ENCODE results near the gene CDA. TPM values are rescaled to one million over a fixed set of nuclear protein-coding genes. Genes with fewer than 3 reads are reported as not detected.

The CDA gene
- total RNA-seq, 3 donors from 2014 or later (not counting 1 experiment from before 2014, with no cell fraction given): 1.4 to 5.3 TPM; not detected in 1

GRCh38 chr1:20555758-20556120 lies 33.2 kb upstream of the CDA start:
- no peak for DNase-seq
- H3K27ac ChIP-seq (ENCODE audit: low read length): no peak overlapping the region
- no peak overlapping the region for H3K4me3 ChIP-seq (ENCODE audit: low read length)
- WGBS (ENCODE audit: insufficient coverage): 69% methylated on average over 4 of the region's 4 CpGs
- no peak for ATAC-seq
- intact Hi-C loops (cut with micrococcal nuclease): no loop called here
- H3K27me3 Mint-ChIP-seq (ENCODE audit: low read depth in 2 of 2): peaks cover 19 to 21% of the 10 kb centered on the region in 2 donors
- no peak overlapping the region for H3K27ac Mint-ChIP-seq
- no peak overlapping the region for H3K4me3 Mint-ChIP-seq
- H3K4me1 Mint-ChIP-seq: no peaks in the 10 kb centered on the region
- no peaks in the 10 kb centered on the region for H3K9me3 Mint-ChIP-seq
- TF ChIP-seq, protein P1, sequence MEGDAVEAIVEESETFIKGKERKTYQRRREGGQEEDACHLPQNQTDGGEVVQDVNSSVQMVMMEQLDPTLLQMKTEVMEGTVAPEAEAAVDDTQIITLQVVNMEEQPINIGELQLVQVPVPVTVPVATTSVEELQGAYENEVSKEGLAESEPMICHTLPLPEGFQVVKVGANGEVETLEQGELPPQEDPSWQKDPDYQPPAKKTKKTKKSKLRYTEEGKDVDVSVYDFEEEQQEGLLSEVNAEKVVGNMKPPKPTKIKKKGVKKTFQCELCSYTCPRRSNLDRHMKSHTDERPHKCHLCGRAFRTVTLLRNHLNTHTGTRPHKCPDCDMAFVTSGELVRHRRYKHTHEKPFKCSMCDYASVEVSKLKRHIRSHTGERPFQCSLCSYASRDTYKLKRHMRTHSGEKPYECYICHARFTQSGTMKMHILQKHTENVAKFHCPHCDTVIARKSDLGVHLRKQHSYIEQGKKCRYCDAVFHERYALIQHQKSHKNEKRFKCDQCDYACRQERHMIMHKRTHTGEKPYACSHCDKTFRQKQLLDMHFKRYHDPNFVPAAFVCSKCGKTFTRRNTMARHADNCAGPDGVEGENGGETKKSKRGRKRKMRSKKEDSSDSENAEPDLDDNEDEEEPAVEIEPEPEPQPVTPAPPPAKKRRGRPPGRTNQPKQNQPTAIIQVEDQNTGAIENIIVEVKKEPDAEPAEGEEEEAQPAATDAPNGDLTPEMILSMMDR (IDR thresholded peaks at IDR 0.05): no peak
- H3K9me3 ChIP-seq (ENCODE audit: control insufficient read depth, insufficient read depth, low read length): no peaks in the 10 kb centered on the region
- no peaks in the 10 kb centered on the region for H3K36me3 ChIP-seq (ENCODE audit: control insufficient read depth, insufficient read depth, low read length)
- H3K27me3 ChIP-seq (ENCODE audit: control insufficient read depth, insufficient read depth, low read length): peaks cover 15% of the 10 kb centered on the region
- H3K36me3 Mint-ChIP-seq: no peaks in the 10 kb centered on the region
- H3K4me1 ChIP-seq (ENCODE audit: control insufficient read depth, insufficient read depth, low read length): no peaks in the 10 kb centered on the region

- H3K27me3 ChIP-seq (ENCODE audit: control insufficient read depth, insufficient read depth, low read length): peaks cover 4% of the 10 kb centered on the region
- H3K4me3 ChIP-seq (ENCODE audit: low read length): no peak overlapping the region
- ATAC-seq (no peak), DNase-seq (no peak)
- H3K4me3 Mint-ChIP-seq: no peak overlapping the region
- TF ChIP-seq, protein P1 (IDR thresholded peaks at IDR 0.05): no peak
- intact Hi-C loops (cut with micrococcal nuclease): no loop called here
- H3K27ac Mint-ChIP-seq: no peak overlapping the region
- H3K27me3 Mint-ChIP-seq (ENCODE audit: low read depth in 2 of 2): peaks cover 19 to 31% of the 10 kb centered on the region in 2 donors
- no peaks in the 10 kb centered on the region for H3K4me1 Mint-ChIP-seq
- WGBS (ENCODE audit: insufficient coverage): 65% methylated on average over 5 of the region's 5 CpGs
- H3K4me1 ChIP-seq (ENCODE audit: control insufficient read depth, insufficient read depth, low read length): no peaks in the 10 kb centered on the region
- H3K9me3 ChIP-seq (ENCODE audit: control insufficient read depth, insufficient read depth, low read length): no peaks in the 10 kb centered on the region
- H3K27ac ChIP-seq (ENCODE audit: low read length): no peak overlapping the region
- H3K9me3 Mint-ChIP-seq: no peaks in the 10 kb centered on the region
- no peaks in the 10 kb centered on the region for H3K36me3 Mint-ChIP-seq
- no peaks in the 10 kb centered on the region for H3K36me3 ChIP-seq (ENCODE audit: control insufficient read depth, insufficient read depth, low read length)
These were observed 30.7 kb upstream of the CDA start for GRCh38 chr1:20558191-20558590.

- TF ChIP-seq, protein P1 (IDR thresholded peaks at IDR 0.05): no peak
- no peaks in the 10 kb centered on the region for H3K9me3 Mint-ChIP-seq
- ATAC-seq (no peak), DNase-seq (no peak)
- H3K27ac ChIP-seq (ENCODE audit: low read length): no peak overlapping the region
- H3K4me3 ChIP-seq (ENCODE audit: low read length): no peak overlapping the region
- no peaks in the 10 kb centered on the region for H3K27me3 ChIP-seq (ENCODE audit: control insufficient read depth, insufficient read depth, low read length)
- intact Hi-C loops (cut with micrococcal nuclease): no loop called here
- H3K4me3 Mint-ChIP-seq: no peak overlapping the region
- no peaks in the 10 kb centered on the region for H3K36me3 Mint-ChIP-seq
- H3K4me1 Mint-ChIP-seq: no peaks in the 10 kb centered on the region
- H3K27me3 Mint-ChIP-seq (ENCODE audit: low read depth in 2 of 2): peaks cover 13 to 19% of the 10 kb centered on the region in 2 donors
- no peaks in the 10 kb centered on the region for H3K4me1 ChIP-seq (ENCODE audit: control insufficient read depth, insufficient read depth, low read length)
- no peaks in the 10 kb centered on the region for H3K36me3 ChIP-seq (ENCODE audit: control insufficient read depth, insufficient read depth, low read length)
- 93% methylated on average over 1 of the region's 1 CpG for WGBS (ENCODE audit: insufficient coverage)
- no peak overlapping the region for H3K27ac Mint-ChIP-seq
- H3K9me3 ChIP-seq (ENCODE audit: control insufficient read depth, insufficient read depth, low read length): no peaks in the 10 kb centered on the region
These were observed 27.9 kb upstream of the CDA start for GRCh38 chr1:20560966-20561365.

DNA sequence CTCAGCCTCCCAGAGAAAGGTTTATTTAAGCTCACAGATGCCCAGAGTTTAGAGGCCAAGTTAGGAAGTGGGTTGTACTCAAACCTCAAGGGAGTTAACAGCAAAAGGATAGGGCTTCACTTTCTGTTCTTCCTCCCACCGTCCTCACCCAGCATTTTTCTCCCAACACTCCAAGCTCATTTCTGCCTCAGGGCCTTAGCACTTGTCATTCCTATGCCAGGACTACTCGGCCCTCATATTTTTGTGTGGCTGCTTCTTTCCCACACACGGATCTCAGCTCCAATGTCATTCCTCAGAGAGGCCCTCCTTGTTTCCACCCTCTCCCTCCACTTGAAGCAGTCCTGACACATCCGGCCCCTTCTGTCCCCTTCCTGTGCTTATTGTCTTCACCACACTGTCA lies 23.7 kb upstream of the CDA start:
- peaks cover 14 to 24% of the 10 kb centered on the region in 2 donors for H3K27me3 Mint-ChIP-seq (ENCODE audit: low read depth in 2 of 2)
- no peak for ATAC-seq
- H3K4me1 Mint-ChIP-seq: no peaks in the 10 kb centered on the region
- DNase-seq: no peak
- TF ChIP-seq, protein P1 (IDR thresholded peaks at IDR 0.05): no peak
- no peak overlapping the region for H3K27ac ChIP-seq (ENCODE audit: low read length)
- no peaks in the 10 kb centered on the region for H3K4me1 ChIP-seq (ENCODE audit: control insufficient read depth, insufficient read depth, low read length)
- H3K4me3 ChIP-seq (ENCODE audit: low read length): no peak overlapping the region
- H3K27me3 ChIP-seq (ENCODE audit: control insufficient read depth, insufficient read depth, low read length): no peaks in the 10 kb centered on the region
- no peaks in the 10 kb centered on the region for H3K9me3 ChIP-seq (ENCODE audit: control insufficient read depth, insufficient read depth, low read length)
- no peak overlapping the region for H3K4me3 Mint-ChIP-seq
- no peaks in the 10 kb centered on the region for H3K9me3 Mint-ChIP-seq
- intact Hi-C loops (cut with micrococcal nuclease): no loop called here
- 71% methylated on average over 4 of the region's 4 CpGs for WGBS (ENCODE audit: insufficient coverage)
- no peak overlapping the region for H3K27ac Mint-ChIP-seq
- no peaks in the 10 kb centered on the region for H3K36me3 ChIP-seq (ENCODE audit: control insufficient read depth, insufficient read depth, low read length)
- H3K36me3 Mint-ChIP-seq: no peaks in the 10 kb centered on the region
